ENCODE measurements around the gene SH3GLB1.

SH3GLB1 gene

GRCh38 chr1:86747304-86747703 is 42.9 kb downstream of the SH3GLB1 start:
- Histone ChIP-seq H3K27ac (ENCODE audit: low read depth, low read length) (no peak overlapping the region), H3K9ac (ENCODE audit: low read length) (no peak overlapping the region), H3K4me1 (ENCODE audit: control insufficient read depth, insufficient read depth, low read length) (no peaks in the 10 kb centered on the region), H3K4me3 (ENCODE audit: low read length) (no peak overlapping the region), H3K36me3 (ENCODE audit: control insufficient read depth, insufficient read depth, low read length) (peaks cover 12% of the 10 kb centered on the region), H3K27me3 (ENCODE audit: control insufficient read depth, insufficient read depth, low read length) (no peaks in the 10 kb centered on the region)

DNA sequence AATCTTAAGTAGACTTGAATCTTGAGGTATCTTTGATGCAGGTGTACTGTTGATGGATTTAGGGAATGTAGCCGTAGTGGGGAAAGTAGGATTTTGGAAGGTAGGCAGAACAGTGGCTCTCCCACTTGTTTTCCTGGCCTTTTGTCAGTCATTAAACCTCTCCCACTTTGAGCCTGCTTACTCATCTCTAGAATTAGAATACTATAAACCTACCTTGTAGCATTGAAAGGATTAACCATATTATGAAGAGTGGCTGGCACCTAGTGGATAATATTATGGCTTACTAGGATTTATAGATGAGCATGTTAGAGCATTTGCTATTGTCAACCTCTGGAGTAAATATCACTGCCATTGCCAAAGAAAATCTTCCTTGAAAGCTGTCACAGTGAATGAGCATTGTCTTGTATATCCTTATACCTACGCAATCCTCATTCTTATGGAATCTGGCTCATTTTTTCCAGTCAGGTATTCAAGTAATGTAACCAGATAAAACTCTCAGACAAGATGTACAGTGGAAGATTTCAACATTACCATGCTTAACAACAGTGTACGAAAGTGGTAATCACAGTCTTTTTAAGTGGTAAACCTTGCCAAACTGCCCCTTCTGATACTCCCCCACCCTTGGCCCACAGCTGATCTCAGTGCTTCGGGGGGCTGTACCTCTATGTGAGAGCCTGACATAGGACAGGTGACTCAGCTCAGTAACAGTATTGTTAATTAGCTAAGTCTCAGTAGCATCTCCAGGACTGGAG is 44.4 kb downstream of the SH3GLB1 start:
- H3K9ac ChIP-seq (ENCODE audit: low read length) = no peak overlapping the region
- H3K4me3 ChIP-seq (ENCODE audit: low read length) = no peak overlapping the region
- H3K27ac ChIP-seq (ENCODE audit: low read depth, low read length) = no peak overlapping the region
- peaks cover 8% of the 10 kb centered on the region for H3K36me3 ChIP-seq (ENCODE audit: control insufficient read depth, insufficient read depth, low read length)
- H3K4me1 ChIP-seq (ENCODE audit: control insufficient read depth, insufficient read depth, low read length) = no peaks in the 10 kb centered on the region
- H3K27me3 ChIP-seq (ENCODE audit: control insufficient read depth, insufficient read depth, low read length) = no peaks in the 10 kb centered on the region

DNA sequence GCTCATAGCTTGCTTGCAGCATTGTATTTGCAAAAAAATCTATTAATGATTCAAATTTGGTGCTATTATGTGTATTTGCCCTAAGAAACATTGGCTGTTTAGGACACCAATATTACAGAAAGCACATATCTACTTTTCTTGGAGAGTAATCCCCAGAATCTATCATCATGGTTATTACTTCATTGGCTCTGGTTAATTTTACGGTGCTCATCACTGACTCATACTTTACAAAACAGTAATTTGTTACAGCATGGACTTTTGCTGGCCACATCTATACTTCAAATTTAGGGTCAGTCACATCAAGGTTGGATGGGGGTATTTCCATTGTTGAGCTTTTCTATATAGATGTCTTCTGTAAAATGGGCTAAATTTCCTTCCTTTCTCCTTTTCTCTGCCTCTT is 45.7 kb downstream of the SH3GLB1 start:
- Histone ChIP-seq H3K27ac (ENCODE audit: low read depth, low read length) (no peak overlapping the region), H3K9ac (ENCODE audit: low read length) (no peak overlapping the region), H3K4me3 (ENCODE audit: low read length) (no peak overlapping the region), H3K27me3 (ENCODE audit: control insufficient read depth, insufficient read depth, low read length) (no peaks in the 10 kb centered on the region), H3K36me3 (ENCODE audit: control insufficient read depth, insufficient read depth, low read length) (peaks cover 4% of the 10 kb centered on the region), H3K4me1 (ENCODE audit: control insufficient read depth, insufficient read depth, low read length) (no peaks in the 10 kb centered on the region)

- H3K27ac ChIP-seq (ENCODE audit: low read depth, low read length) = no peak overlapping the region
- H3K4me1 ChIP-seq (ENCODE audit: control insufficient read depth, insufficient read depth, low read length) = no peaks in the 10 kb centered on the region
Measured at GRCh38 chr1:86750530-86750929, 46.2 kb downstream of the SH3GLB1 start.

DNA sequence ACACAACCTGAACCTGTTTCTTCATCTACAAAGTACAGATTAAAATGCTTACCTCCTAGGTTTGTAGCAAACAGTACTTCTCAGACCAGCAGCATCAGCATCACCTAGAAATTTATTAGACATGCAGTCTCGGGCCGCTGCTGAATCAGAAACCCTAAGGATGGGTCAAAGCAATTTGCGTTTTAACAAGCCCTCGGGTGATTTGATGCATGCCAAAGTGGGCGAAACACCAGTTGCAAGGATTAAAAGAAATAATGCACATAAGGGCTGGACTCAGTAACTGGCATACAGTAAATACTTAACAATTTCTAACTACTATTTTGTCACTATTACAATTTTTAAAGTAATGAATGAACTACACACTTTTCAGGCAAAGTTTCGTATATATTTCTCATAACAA is 47.5 kb downstream of the SH3GLB1 start:
- no peak overlapping the region for H3K27ac ChIP-seq (ENCODE audit: low read depth, low read length)
- H3K4me3 ChIP-seq (ENCODE audit: low read length) = no peak overlapping the region
- H3K4me1 ChIP-seq (ENCODE audit: control insufficient read depth, insufficient read depth, low read length) = no peaks in the 10 kb centered on the region
- no peaks in the 10 kb centered on the region for H3K27me3 ChIP-seq (ENCODE audit: control insufficient read depth, insufficient read depth, low read length)
- no peaks in the 10 kb centered on the region for H3K36me3 ChIP-seq (ENCODE audit: control insufficient read depth, insufficient read depth, low read length)
- H3K9ac ChIP-seq (ENCODE audit: low read length) = no peak overlapping the region

More at GRCh38 chr1:86750530-86750929, 46.2 kb downstream of the SH3GLB1 start:
- Histone ChIP-seq H3K9ac (ENCODE audit: low read length) (no peak overlapping the region), H3K4me3 (ENCODE audit: low read length) (no peak overlapping the region), H3K36me3 (ENCODE audit: control insufficient read depth, insufficient read depth, low read length) (peaks cover 4% of the 10 kb centered on the region), H3K27me3 (ENCODE audit: control insufficient read depth, insufficient read depth, low read length) (no peaks in the 10 kb centered on the region)

DNA sequence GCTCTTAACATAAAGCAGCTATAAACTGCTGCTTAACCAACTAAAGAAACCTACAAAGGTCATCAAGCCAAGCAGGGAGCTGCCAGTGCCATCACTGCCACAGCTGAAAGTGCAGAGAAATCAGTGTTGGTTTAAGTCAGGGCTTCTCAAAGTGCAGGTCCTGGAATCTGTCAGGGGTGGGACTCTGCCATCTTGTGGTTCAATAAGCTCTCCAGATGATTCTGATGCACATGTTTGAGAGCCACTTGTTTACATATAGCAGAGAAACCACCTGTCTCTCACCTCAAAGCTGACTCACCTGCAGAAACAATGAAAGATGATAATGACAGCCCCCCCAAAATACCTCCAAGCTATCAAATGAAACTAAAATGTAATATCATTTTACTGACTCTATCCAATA is 49.3 kb downstream of the SH3GLB1 start:
- Histone ChIP-seq H3K4me3 (ENCODE audit: low read length) (no peak overlapping the region), H3K36me3 (ENCODE audit: control insufficient read depth, insufficient read depth, low read length) (no peaks in the 10 kb centered on the region), H3K27me3 (ENCODE audit: control insufficient read depth, insufficient read depth, low read length) (no peaks in the 10 kb centered on the region), H3K9ac (ENCODE audit: low read length) (no peak overlapping the region), H3K27ac (ENCODE audit: low read depth, low read length) (no peak overlapping the region), H3K4me1 (ENCODE audit: control insufficient read depth, insufficient read depth, low read length) (no peaks in the 10 kb centered on the region)

- no peak overlapping the region for H3K9ac ChIP-seq (ENCODE audit: low read length)
- no peaks in the 10 kb centered on the region for H3K4me1 ChIP-seq (ENCODE audit: control insufficient read depth, insufficient read depth, low read length)
- H3K4me3 ChIP-seq (ENCODE audit: low read length) = no peak overlapping the region
- H3K27me3 ChIP-seq (ENCODE audit: control insufficient read depth, insufficient read depth, low read length) = no peaks in the 10 kb centered on the region
- H3K36me3 ChIP-seq (ENCODE audit: control insufficient read depth, insufficient read depth, low read length) = no peaks in the 10 kb centered on the region
- H3K27ac ChIP-seq (ENCODE audit: low read depth, low read length) = no peak overlapping the region
Measured at GRCh38 chr1:86754265-86754974, 50.0 kb downstream of the SH3GLB1 start.

DNA sequence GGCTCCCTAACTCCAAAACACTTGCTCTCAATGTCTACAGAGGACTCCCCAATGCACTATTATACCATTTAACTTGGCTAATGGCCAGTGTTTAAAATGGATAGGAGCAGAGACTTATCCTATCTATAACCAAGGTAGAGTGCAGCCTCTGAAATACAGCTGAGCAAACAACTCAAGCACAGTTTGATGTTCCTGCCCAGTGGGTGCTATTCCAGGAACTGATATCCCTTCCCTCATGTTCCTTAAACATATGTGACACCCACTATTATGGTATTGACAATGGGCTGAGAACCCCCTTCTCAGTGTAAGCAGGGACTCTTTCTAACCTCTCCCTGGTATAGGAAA is 51.7 kb downstream of the SH3GLB1 start:
- H3K27me3 ChIP-seq (ENCODE audit: control insufficient read depth, insufficient read depth, low read length) = no peaks in the 10 kb centered on the region
- H3K9ac ChIP-seq (ENCODE audit: low read length) = no peak overlapping the region
- no peaks in the 10 kb centered on the region for H3K36me3 ChIP-seq (ENCODE audit: control insufficient read depth, insufficient read depth, low read length)
- H3K4me1 ChIP-seq (ENCODE audit: control insufficient read depth, insufficient read depth, low read length) = no peaks in the 10 kb centered on the region
- no peak overlapping the region for H3K4me3 ChIP-seq (ENCODE audit: low read length)
- H3K27ac ChIP-seq (ENCODE audit: low read depth, low read length) = no peak overlapping the region

DNA sequence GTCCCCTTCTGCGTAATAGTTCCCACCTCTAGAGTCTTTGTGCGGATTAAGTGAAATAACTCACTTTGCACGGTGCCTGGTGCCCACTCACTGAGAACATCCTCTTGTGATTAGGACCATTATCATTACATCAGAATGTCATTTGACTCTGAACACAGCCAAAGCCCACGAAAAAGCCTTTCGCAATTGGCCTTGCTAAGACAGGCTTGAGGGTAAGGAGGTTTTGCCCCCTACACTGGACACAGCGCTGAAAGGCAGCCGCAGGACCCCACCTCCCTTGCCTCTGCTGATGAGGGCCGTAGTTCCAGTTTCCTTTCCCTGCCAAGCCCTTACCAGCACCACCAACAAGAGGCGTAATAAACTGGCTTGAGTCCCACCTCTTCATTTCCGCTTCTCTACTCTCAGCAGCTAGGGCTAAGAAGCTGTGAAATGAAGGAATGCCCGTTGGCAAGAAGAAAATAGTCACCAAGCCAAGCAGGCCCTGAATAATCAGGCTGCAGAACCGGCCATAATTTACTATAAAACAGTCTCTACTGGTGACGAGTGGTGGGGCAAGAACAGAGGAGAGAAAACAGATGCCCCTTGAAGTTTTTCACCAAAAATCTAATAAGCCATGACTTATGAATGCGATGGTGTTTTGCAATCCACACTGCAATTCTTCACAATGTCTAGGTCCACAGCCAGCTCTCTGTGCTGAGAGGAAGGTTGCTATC is 53.1 kb downstream of the SH3GLB1 start:
- no peak overlapping the region for H3K27ac ChIP-seq (ENCODE audit: low read depth, low read length)
- no peaks in the 10 kb centered on the region for H3K27me3 ChIP-seq (ENCODE audit: control insufficient read depth, insufficient read depth, low read length)
- H3K4me3 ChIP-seq (ENCODE audit: low read length) = no peak overlapping the region
- H3K9ac ChIP-seq (ENCODE audit: low read length) = no peak overlapping the region
- no peaks in the 10 kb centered on the region for H3K4me1 ChIP-seq (ENCODE audit: control insufficient read depth, insufficient read depth, low read length)
- H3K36me3 ChIP-seq (ENCODE audit: control insufficient read depth, insufficient read depth, low read length) = no peaks in the 10 kb centered on the region

DNA sequence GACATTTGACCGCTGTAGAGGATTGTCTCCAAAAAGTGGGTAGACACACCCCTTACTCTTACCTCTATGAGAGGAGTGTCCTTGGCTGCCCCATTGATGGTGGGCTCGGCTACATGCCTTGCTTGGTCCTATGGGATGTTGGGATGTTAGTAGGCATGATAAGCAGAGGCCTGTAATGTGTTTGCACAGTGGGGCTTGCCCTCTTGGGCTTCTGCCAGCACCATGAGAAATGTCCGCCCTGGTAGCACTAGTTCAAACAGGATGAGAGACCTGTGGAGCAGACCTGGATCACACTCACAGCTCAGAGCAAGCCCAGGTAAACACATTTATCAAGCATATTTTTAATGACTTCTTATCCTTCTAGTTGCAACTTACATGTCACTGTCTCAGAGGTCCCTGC is 54.2 kb downstream of the SH3GLB1 start:
- Histone ChIP-seq H3K4me3 (ENCODE audit: low read length) (no peak overlapping the region), H3K27ac (ENCODE audit: low read depth, low read length) (no peak overlapping the region), H3K27me3 (ENCODE audit: control insufficient read depth, insufficient read depth, low read length) (no peaks in the 10 kb centered on the region), H3K4me1 (ENCODE audit: control insufficient read depth, insufficient read depth, low read length) (no peaks in the 10 kb centered on the region), H3K9ac (ENCODE audit: low read length) (no peak overlapping the region), H3K36me3 (ENCODE audit: control insufficient read depth, insufficient read depth, low read length) (no peaks in the 10 kb centered on the region)

DNA sequence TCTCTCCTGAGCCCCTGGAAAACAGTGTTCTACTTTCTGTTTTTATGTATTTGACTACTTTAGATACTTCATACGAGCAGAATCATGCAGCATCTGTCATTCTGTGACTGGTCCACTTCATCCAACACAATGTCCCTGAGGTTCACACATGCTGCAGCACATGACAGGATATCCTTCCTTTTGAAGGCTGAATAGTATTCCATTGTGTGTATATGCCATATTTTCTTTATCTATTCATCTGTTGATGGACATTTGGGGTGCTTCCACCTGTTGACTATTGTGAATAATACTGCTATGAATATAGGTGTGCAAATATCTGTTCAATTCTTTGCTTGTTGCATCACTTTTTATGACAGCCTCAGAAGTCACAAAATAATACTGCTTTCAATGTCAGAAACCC is 55.8 kb downstream of the SH3GLB1 start:
- Histone ChIP-seq H3K4me1 (ENCODE audit: control insufficient read depth, insufficient read depth, low read length) (no peaks in the 10 kb centered on the region), H3K4me3 (ENCODE audit: low read length) (no peak overlapping the region), H3K27ac (ENCODE audit: low read depth, low read length) (no peak overlapping the region), H3K27me3 (ENCODE audit: control insufficient read depth, insufficient read depth, low read length) (no peaks in the 10 kb centered on the region), H3K36me3 (ENCODE audit: control insufficient read depth, insufficient read depth, low read length) (no peaks in the 10 kb centered on the region), H3K9ac (ENCODE audit: low read length) (no peak overlapping the region)

- Histone ChIP-seq H3K36me3 (ENCODE audit: control insufficient read depth, insufficient read depth, low read length) (no peaks in the 10 kb centered on the region), H3K9ac (ENCODE audit: low read length) (no peak overlapping the region), H3K4me3 (ENCODE audit: low read length) (no peak overlapping the region), H3K27me3 (ENCODE audit: control insufficient read depth, insufficient read depth, low read length) (no peaks in the 10 kb centered on the region), H3K27ac (ENCODE audit: low read depth, low read length) (no peak overlapping the region), H3K4me1 (ENCODE audit: control insufficient read depth, insufficient read depth, low read length) (no peaks in the 10 kb centered on the region)
Measured at GRCh38 chr1:86762336-86762735, 58.0 kb downstream of the SH3GLB1 start.
